Measurements from ENCODE around the gene AKAP8.
"Not testable (repeated sequence)": the region's sequence is repeated elsewhere in the genome, so short reads cannot be mapped to it uniquely, and the experiment has no call there.

AKAP8 gene

DNA sequence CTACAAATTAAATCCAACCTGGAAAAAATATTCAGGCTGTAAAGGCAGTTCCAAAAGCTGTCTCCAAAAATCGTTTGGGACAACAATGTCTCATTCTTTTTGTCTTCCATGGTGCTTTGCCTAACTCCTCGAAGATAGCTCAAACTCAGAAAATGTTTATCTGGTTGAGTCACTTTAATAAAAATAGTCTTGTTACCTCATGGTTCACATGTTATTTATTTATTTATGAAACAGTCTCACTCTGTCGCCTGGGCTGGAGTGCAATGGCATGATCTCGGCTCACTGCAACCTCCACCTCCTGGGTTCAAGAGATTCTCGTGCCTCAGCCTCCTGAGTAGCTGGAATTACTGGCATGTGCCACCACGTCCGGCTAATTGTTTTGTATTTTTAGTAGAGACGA lies 42.4 kb downstream of the AKAP8 start:
- ATAC-seq: no peak

DNA sequence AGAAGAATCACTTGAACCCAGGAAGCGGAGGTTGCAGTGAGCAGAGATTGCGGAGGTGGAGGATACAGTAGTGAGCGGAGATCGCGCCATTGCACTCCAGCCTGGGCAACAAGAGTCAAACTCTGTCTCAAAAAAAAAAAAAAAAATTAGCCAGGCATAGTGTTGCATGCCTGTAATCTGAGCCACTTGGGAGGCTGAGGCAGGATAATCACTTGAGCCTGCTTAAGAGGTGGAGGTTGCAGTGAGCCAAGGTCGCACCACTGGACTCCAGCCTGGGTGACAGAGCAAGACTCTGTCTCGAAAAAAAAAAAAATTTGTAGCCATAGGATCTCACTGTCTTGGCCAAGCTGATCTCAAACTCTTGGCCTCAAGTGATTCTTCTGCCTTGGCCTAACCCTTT lies 43.6 kb downstream of the AKAP8 start:
- H3K4me1 Mint-ChIP-seq: peaks cover 31% of the 10 kb centered on the region
- H3K9me3 Mint-ChIP-seq, H3K27me3 Mint-ChIP-seq, H3K4me3 Mint-ChIP-seq, ATAC-seq: not testable (repeated sequence)
- peak overlapping the region; percentile 91 for H3K27ac Mint-ChIP-seq
- H3K36me3 Mint-ChIP-seq: peaks cover 27% of the 10 kb centered on the region

More for the DNA sequence above, 42.4 kb downstream of the AKAP8 start:
- H3K4me1 Mint-ChIP-seq: peaks cover 29% of the 10 kb centered on the region
- no peaks in the 10 kb centered on the region for H3K27me3 Mint-ChIP-seq
- H3K36me3 Mint-ChIP-seq: peaks cover 27% of the 10 kb centered on the region
- H3K27ac Mint-ChIP-seq: no peak overlapping the region
- no peak overlapping the region for H3K4me3 Mint-ChIP-seq
- H3K9me3 Mint-ChIP-seq: no peaks in the 10 kb centered on the region

DNA sequence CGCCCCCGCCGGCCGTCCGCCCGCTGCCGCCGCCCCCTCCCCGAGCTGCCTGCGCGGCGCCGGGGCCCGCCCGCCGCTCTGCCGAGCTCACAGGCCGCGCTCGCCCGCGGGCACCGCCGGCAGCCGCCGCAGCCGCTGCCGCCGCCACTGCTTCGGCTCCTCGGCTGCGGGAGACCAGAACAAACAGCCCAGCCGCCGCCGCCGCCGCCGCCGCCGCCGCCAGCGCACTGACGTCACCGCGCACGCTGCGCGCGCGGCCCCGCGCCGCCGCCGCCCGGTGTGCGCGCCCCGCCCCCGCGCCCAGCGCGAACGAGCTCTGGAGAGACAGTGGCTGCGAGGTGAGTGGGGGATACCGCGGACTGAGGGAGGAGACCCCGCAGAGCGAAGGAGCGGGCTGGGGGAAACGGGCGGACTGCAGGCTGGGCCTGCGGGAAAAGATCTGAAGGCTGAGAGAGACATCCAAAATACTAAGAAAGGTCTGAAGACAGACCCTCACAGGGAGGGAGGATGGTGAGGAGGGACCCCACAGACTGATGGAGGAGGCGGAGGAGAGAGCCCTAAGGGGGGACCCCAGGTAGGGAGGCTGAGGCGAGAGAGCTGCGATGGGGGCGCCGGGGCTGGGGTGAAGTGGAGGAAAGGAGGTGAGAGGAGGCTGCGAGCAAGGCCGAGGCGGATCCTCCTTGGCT lies 47.1 kb downstream of the AKAP8 start, which contains the start of gene BRD4:
BRD4 (minus strand) TSS at position 229 of the 686 bp plus-strand sequence. CDS start 59,440 bp downstream, outside the sequence.
- H3K36me3 Mint-ChIP-seq: peaks cover 24% of the 10 kb centered on the region
- ATAC-seq: peak; percentile 80
- peak within 1 kb of the TSS; percentile 96 for H3K4me3 Mint-ChIP-seq
- no peaks in the 10 kb centered on the region for H3K27me3 Mint-ChIP-seq
- H3K9me3 Mint-ChIP-seq: no peaks in the 10 kb centered on the region
- peaks cover 63% of the 10 kb centered on the region for H3K4me1 Mint-ChIP-seq
- H3K27ac Mint-ChIP-seq: peak within 1 kb of the TSS; percentile 91

DNA sequence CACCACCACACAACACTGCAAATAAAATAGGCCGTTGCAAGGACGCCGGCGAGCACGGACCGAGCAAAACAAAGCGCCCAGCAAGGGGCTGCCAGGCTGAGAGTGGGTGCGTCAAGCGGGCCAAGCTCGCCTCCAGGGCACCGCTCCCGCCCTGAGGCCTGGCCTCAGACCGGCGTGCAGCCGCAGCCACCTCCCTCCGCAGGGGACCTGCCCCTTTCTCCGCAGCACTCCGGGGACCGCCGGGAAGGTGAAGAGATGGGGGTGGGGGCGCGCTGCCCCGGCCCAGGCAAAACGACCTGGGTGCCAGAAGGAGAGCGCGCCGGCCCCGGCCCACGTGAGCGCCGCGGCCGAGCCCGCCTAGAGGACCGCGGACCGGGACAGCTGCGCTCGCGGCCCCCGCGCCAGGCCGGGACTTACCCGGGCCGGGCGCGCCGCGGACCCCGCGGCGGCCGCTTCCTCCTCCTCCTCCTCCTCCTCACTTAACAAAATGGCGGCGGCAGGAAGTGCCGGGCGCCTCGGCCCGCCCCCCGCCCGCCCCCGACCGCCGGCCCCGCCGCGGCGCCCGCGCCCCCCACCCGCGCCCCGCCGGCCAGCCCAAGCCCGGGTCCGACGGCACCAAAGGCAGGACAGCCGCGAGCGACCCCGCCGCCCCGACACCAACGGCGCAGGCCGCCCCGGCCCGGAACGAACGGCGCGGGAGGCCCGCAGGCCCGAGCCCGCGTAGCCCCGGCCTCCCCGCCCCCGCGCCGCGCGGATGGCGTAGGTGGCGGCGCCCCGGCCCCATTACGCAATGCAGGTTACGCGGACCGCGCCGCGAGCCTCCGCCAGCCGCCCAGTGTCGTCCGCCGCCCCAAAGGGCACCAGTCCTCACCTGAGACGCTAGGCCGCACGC lies 47.9 kb downstream of the AKAP8 start:
- peak; percentile 61 for ATAC-seq
- Mint-ChIP-seq H3K27ac (peak overlapping the region; percentile 91), H3K27me3 (no peaks in the 10 kb centered on the region), H3K9me3 (no peaks in the 10 kb centered on the region), H3K4me3 (peak overlapping the region; percentile 92), H3K4me1 (peaks cover 69% of the 10 kb centered on the region), H3K36me3 (peaks cover 18% of the 10 kb centered on the region)

- H3K4me1 Mint-ChIP-seq: peaks cover 71% of the 10 kb centered on the region
- peaks cover 11% of the 10 kb centered on the region for H3K36me3 Mint-ChIP-seq
- peak overlapping the region; percentile 92 for H3K4me3 Mint-ChIP-seq
- H3K9me3 Mint-ChIP-seq: no peaks in the 10 kb centered on the region
- H3K27me3 Mint-ChIP-seq: no peaks in the 10 kb centered on the region
- no peak for ATAC-seq
- peak overlapping the region; percentile 90 for H3K27ac Mint-ChIP-seq
Observed at GRCh38 chr19:15330801-15331418, 48.7 kb downstream of the AKAP8 start.

DNA sequence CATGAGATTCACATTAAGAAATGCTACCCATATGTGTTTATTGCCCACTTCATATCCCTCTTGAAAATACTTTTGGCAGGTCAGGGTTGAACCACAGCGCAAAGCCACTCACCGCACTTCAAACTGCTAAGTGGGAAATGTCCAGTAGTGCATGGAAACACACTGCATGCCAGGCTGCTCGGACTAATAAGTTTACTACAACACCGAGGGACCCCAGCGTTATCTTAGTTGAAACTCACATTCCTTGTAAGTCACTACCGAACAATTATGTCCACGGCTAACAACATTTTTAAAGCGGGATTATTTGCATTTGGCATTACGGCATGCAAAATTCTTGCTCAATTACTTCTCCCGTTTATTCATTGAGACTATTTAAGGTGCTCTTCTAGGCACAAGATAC lies 51.3 kb downstream of the AKAP8 start:
- peaks cover 86% of the 10 kb centered on the region for H3K4me1 Mint-ChIP-seq
- H3K27me3 Mint-ChIP-seq: no peaks in the 10 kb centered on the region
- H3K9me3 Mint-ChIP-seq: no peaks in the 10 kb centered on the region
- peaks cover 7% of the 10 kb centered on the region for H3K36me3 Mint-ChIP-seq
- H3K27ac Mint-ChIP-seq: peak overlapping the region; percentile 67
- no peak for ATAC-seq
- H3K4me3 Mint-ChIP-seq: no peak overlapping the region

DNA sequence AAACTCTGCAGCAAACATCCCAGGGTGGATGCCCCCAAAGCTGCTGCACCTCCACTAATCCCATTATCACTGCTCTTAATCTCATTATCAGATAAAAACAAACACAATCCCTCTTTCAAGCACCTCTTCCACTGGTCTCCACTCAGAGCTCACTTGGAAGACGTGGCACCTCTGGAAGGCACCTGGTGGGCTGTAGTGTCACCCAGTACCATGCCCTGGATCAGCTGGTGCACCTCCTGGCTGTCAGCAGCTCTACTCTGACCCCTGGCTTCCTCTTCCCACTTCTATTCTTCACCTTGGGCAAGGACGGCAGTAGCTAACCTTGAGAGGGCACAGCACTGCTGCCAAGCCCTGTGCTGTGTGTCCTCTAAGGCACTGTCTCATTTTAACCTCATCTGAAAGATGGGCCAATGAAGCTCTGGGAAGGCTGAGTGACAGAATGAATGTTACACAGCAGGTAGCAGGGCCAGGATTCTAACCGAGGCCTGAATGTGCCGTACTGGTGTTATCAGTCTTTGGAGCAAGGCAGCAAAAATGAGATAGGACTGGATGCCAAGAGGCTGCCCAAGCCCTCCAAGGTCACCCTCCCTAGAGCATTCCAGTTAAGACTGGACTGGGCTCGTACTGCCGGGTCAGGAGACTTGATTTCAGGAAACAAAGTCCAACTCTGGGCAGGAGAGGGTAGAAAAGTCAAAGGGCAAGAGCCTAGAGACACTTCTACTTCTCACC lies 54.6 kb downstream of the AKAP8 start:
- H3K4me1 Mint-ChIP-seq: peaks cover 92% of the 10 kb centered on the region
- H3K27me3 Mint-ChIP-seq: no peaks in the 10 kb centered on the region
- H3K4me3 Mint-ChIP-seq: no peak overlapping the region
- no peak for ATAC-seq
- H3K36me3 Mint-ChIP-seq: peaks cover 11% of the 10 kb centered on the region
- H3K27ac Mint-ChIP-seq: peak overlapping the region; percentile 54
- no peaks in the 10 kb centered on the region for H3K9me3 Mint-ChIP-seq

DNA sequence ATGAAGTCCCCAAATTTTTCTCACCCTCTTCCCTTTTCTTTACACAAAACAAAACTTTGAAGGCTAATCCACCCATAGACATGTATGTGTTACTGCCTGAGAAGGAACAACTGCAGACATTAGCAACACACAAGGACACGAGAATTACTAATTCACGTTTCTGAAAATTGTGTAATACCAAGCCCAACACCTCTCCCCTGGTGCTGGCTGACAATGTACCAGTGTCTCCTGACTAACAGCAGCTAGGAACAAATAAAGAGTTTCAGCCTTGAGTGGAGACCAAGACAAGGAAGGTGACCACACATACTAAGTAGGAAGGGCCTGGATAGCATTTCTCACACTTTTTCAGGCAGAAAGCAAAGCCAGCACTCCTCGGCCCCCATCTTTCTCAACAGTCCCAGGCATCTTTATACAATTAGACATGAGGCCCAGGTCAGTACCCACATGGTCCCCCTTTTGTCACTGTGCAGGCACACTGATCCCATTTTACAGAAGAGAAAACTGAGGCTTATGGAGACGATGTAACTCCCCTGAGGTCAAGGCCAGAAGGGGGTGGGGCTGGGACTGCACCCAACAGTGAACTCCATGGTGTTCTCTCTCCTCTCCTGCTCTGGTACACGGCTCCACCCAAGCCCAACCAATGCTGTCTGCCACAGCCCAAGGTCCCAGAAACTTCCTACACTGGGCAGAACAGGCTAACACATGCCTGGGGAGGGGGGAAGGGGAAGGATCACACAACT lies 55.9 kb downstream of the AKAP8 start:
- Mint-ChIP-seq H3K36me3 (peaks cover 5% of the 10 kb centered on the region), H3K27ac (peak overlapping the region; percentile 54), H3K9me3 (no peaks in the 10 kb centered on the region), H3K4me1 (peaks cover 91% of the 10 kb centered on the region), H3K27me3 (no peaks in the 10 kb centered on the region), H3K4me3 (no peak overlapping the region)
- no peak for ATAC-seq

DNA sequence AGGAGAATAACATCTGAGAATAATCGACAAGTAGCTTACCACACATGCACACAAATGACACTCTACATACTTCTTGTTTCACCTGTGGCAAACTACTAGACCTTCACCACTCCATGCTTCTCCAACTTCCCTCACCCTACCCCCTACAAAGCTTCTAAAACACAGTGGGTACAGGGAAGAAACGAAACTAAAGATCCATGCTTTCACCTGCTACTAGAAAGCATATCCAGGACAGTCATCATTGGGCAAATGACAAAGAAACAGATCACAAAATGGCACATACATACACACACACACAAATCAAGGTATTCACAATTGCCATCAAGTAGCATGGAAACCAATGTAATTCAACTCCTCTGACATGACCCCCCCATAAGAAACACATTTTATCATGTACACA lies 57.8 kb downstream of the AKAP8 start:
- Mint-ChIP-seq H3K27ac (peak overlapping the region; percentile 73), H3K4me3 (peak overlapping the region; percentile 7), H3K27me3 (no peaks in the 10 kb centered on the region), H3K9me3 (no peaks in the 10 kb centered on the region), H3K36me3 (peaks cover 4% of the 10 kb centered on the region), H3K4me1 (peaks cover 94% of the 10 kb centered on the region)
- ATAC-seq: no peak

DNA sequence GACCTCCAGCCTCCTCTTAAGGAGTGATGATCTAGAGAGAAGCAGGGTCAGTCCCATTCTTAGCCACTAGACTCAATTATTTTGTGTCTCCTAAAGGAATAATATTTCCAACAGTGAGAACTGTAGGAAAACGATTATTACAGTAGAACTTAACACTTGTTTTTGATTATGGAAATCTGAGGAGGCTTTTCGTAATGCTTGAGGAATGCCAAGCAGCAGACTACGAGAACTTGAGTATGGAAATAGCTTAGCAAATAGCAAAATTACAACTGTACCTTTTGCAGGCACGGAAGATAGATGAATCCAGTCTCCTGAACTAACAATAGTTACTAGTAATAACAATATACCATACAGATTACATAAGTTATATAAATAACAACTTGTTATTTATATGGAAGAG lies 59.5 kb downstream of the AKAP8 start:
- H3K4me3 Mint-ChIP-seq: no peak overlapping the region

DNA sequence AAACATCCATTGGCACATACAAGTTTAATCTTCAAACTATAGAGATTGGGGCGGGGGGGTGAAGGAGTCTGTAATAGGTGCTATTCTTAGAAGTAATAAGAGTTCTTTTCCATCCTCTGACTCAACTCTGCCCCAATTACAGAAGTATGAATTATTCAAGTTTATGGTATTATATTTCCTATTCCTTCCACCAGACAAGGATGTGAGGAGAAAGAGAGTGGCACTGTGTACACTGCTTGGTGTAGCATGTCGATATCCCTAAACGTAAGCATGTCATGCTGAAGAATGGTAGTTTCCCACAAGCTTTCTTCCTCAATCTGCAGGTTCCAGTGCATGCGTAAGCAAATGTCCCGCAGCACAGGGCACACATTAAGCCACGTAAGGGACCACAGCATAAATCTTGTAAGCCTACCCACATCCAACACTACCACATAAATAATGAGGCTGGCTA lies 61.3 kb downstream of the AKAP8 start:
- Mint-ChIP-seq H3K4me3 (peak overlapping the region; percentile 30), H3K27me3 (no peaks in the 10 kb centered on the region), H3K9me3 (no peaks in the 10 kb centered on the region), H3K27ac (peak overlapping the region; percentile 69), H3K4me1 (peaks cover 88% of the 10 kb centered on the region), H3K36me3 (peaks cover 4% of the 10 kb centered on the region)
- peak; percentile 83 for ATAC-seq

More for the DNA sequence above, 59.5 kb downstream of the AKAP8 start:
- Mint-ChIP-seq H3K27ac (no peak overlapping the region), H3K36me3 (peaks cover 4% of the 10 kb centered on the region), H3K9me3 (no peaks in the 10 kb centered on the region), H3K4me1 (peaks cover 89% of the 10 kb centered on the region), H3K27me3 (no peaks in the 10 kb centered on the region)
- ATAC-seq: no peak

- Mint-ChIP-seq H3K9me3 (no peaks in the 10 kb centered on the region), H3K27me3 (no peaks in the 10 kb centered on the region), H3K36me3 (peaks cover 4% of the 10 kb centered on the region), H3K27ac (peak overlapping the region; percentile 75), H3K4me1 (peaks cover 89% of the 10 kb centered on the region), H3K4me3 (peak overlapping the region; percentile 50)
- no peak for ATAC-seq
Observed at GRCh38 chr19:15317392-15318071, 62.1 kb downstream of the AKAP8 start.

DNA sequence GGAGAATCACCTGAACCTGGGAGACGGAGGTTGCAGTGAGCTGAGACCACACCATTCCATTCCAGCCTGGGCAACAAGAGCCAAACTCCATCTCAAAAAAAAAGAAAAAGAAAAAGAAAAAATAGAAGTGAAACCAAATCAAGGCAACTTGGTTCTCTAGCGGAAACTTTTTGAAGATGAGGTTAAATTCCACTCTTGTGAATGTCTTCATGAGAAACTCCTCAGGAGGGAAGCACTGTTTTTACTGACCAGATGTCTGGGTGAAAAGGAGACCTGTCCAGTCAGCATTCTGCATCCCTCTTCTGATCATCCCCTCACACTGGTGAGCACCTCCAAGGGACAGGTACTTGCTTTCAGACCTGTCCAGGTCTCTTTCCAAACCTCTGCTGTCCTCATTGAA lies 63.1 kb downstream of the AKAP8 start:
- H3K27ac Mint-ChIP-seq: peak overlapping the region; percentile 75
- no peaks in the 10 kb centered on the region for H3K27me3 Mint-ChIP-seq
- H3K4me1 Mint-ChIP-seq: peaks cover 91% of the 10 kb centered on the region
- H3K9me3 Mint-ChIP-seq: no peaks in the 10 kb centered on the region
- H3K4me3 Mint-ChIP-seq: peak overlapping the region; percentile 50
- peak; percentile 51 for ATAC-seq
- no peaks in the 10 kb centered on the region for H3K36me3 Mint-ChIP-seq

DNA sequence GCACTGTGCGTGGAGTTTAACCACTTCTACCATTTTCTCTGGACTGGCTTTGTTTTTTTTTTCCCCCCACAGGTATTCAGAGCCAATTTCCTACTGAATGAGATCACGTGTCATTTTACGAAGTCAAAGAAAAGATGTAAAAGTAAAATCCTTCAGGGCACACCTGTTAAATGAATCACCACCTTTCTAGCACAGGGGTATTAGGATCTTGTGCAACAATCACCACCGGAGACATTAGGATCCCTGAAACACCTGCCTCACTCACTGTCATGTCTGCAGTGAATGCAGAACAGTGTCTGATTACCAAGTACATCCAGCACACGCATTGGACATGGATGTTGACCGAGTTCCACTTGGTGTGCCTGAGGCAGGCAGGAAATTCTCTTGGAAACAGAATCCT lies 64.5 kb downstream of the AKAP8 start:
- Mint-ChIP-seq H3K4me1 (peaks cover 89% of the 10 kb centered on the region), H3K4me3 (no peak overlapping the region), H3K36me3 (no peaks in the 10 kb centered on the region), H3K27me3 (no peaks in the 10 kb centered on the region), H3K27ac (no peak overlapping the region), H3K9me3 (no peaks in the 10 kb centered on the region)
- no peak for ATAC-seq
